Hepatocyte (in vitro differentiated cells): Measurements from ENCODE around the gene SCFD2.

Source experiments
- EZH2 ChIP-seq: fragments of 200-600 bp; sonication (generic); IDR thresholded peaks from 2 replicates; pipeline ENCODE4 v1.6.1; 2016; ENCODE audit warnings: antibody characterized with exemption, mild to moderate bottlenecking, borderline replicate concordance
- EZH2phosphoT487 ChIP-seq: fragments of 200-600 bp; sonication (generic); IDR thresholded peaks from one replicate; pipeline ENCODE4 v1.6.1; 2018; ENCODE audit warnings: antibody characterized with exemption, mild to moderate bottlenecking, low read depth, moderate library complexity; ENCODE audit not compliant: unreplicated experiment, severe bottlenecking
- TF ChIP-seq, protein P1 (sequence below): fragments of 200-600 bp; sonication (generic); IDR thresholded peaks from 2 replicates; pipeline ENCODE4 v1.5.1; 2016; ENCODE audit warnings: antibody characterized with exemption, mild to moderate bottlenecking; ENCODE audit not compliant: poor library complexity

DNA sequence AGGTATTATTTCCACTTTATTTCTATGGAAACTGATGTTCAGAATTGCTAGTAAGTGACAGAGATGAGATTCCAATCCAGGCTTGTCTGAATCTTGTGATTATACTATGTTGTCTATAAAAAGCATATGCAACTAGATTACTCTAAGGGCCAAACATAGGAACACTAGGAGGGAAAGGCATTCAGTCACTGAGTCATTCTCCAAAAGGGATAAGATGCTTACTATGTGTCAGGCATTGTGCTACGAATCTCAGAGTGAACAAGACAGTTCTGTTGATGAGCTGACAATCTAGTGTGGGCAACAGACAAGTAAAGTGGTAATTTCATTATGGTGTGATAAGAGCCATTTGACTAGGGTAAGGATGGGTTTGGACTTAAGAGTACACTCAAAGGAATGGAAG lies 426.5 kb downstream of the SCFD2 start:
- TF ChIP-seq, protein P1, sequence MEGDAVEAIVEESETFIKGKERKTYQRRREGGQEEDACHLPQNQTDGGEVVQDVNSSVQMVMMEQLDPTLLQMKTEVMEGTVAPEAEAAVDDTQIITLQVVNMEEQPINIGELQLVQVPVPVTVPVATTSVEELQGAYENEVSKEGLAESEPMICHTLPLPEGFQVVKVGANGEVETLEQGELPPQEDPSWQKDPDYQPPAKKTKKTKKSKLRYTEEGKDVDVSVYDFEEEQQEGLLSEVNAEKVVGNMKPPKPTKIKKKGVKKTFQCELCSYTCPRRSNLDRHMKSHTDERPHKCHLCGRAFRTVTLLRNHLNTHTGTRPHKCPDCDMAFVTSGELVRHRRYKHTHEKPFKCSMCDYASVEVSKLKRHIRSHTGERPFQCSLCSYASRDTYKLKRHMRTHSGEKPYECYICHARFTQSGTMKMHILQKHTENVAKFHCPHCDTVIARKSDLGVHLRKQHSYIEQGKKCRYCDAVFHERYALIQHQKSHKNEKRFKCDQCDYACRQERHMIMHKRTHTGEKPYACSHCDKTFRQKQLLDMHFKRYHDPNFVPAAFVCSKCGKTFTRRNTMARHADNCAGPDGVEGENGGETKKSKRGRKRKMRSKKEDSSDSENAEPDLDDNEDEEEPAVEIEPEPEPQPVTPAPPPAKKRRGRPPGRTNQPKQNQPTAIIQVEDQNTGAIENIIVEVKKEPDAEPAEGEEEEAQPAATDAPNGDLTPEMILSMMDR = no peak
- no peak for TF ChIP-seq EZH2
- no peak for TF ChIP-seq EZH2phosphoT487
